ENCODE data around the gene PTCSC3.

The PTCSC3 gene

GRCh38 chr14:36176524-36176923 is at the start of gene PTCSC3:
Gene PTCSC3 (minus strand): TSS chr14:36176722.
- no peak for DNase-seq

GRCh38 chr14:36226164-36226563 is 49.6 kb upstream of the PTCSC3 start:
- no peak for DNase-seq

GRCh38 chr14:36224176-36224575 is 47.7 kb upstream of the PTCSC3 start:
- DNase-seq, result no peak

- no peak for DNase-seq
Measured at GRCh38 chr14:36223558-36223957, 47.0 kb upstream of the PTCSC3 start.

GRCh38 chr14:36222952-36223468 is 46.5 kb upstream of the PTCSC3 start:
- no peak for DNase-seq

GRCh38 chr14:36222337-36222736 is 45.8 kb upstream of the PTCSC3 start:
- DNase-seq, result no peak

GRCh38 chr14:36221112-36221511 is 44.6 kb upstream of the PTCSC3 start:
- DNase-seq, result no peak

- DNase-seq, result no peak
Measured at GRCh38 chr14:36217732-36218131, 41.2 kb upstream of the PTCSC3 start.

- DNase-seq, result no peak
Measured at GRCh38 chr14:36217027-36217426, 40.5 kb upstream of the PTCSC3 start.

GRCh38 chr14:36215217-36215598 is 38.7 kb upstream of the PTCSC3 start:
- no peak for DNase-seq

GRCh38 chr14:36214476-36215216 is 38.1 kb upstream of the PTCSC3 start:
- DNase-seq, result no peak

GRCh38 chr14:36212987-36213386 is 36.5 kb upstream of the PTCSC3 start:
- no peak for DNase-seq

- DNase-seq, result no peak
Measured at GRCh38 chr14:36212577-36212976, 36.1 kb upstream of the PTCSC3 start.

- DNase-seq, result no peak
Measured at GRCh38 chr14:36208690-36209278, 32.3 kb upstream of the PTCSC3 start.

GRCh38 chr14:36207500-36207899 is 31.0 kb upstream of the PTCSC3 start:
- DNase-seq, result no peak

GRCh38 chr14:36204461-36205073 is 28.0 kb upstream of the PTCSC3 start:
- DNase-seq, result no peak

- no peak for DNase-seq
Measured at GRCh38 chr14:36198378-36198777, 21.9 kb upstream of the PTCSC3 start.

- no peak for DNase-seq
Measured at GRCh38 chr14:36194663-36195062, 18.1 kb upstream of the PTCSC3 start.

- DNase-seq, result no peak
Measured at GRCh38 chr14:36192530-36192929, 16.0 kb upstream of the PTCSC3 start.

- no peak for DNase-seq
Measured at GRCh38 chr14:36183402-36183801, 6.9 kb upstream of the PTCSC3 start.

GRCh38 chr14:36181417-36181816 is 4.9 kb upstream of the PTCSC3 start:
- no peak for DNase-seq

GRCh38 chr14:36177489-36177888 is 967 bp upstream of the PTCSC3 start:
- no peak for DNase-seq

GRCh38 chr14:36174767-36175424 is 1.6 kb downstream of the PTCSC3 start:
- DNase-seq, result no peak

- no peak for DNase-seq
Measured at GRCh38 chr14:36173161-36173560, 3.4 kb downstream of the PTCSC3 start.
